HEK293 (cell line): ENCODE measurements around the gene EEFSEC.

Source experiments
- BCL11A ChIP-seq: fragments of 450-650 bp; formaldehyde crosslinking; IDR thresholded peaks from 2 replicates; pipeline ENCODE4 v1.5.1; 2016; ENCODE audit warnings: low read depth, missing biosample characterization, missing genetic modification characterization
- FEZF1 ChIP-seq: fragments of 450-650 bp; formaldehyde crosslinking; IDR thresholded peaks from 2 replicates; pipeline ENCODE4 v1.5.1; 2016; ENCODE audit warnings: missing biosample characterization, missing genetic modification characterization
- GLI4 ChIP-seq: fragments of 450-650 bp; formaldehyde crosslinking; IDR thresholded peaks from 2 replicates; pipeline ENCODE4 v1.5.1; 2016; ENCODE audit warnings: missing biosample characterization, missing genetic modification characterization
- HOXC10 ChIP-seq: sonication (generic); formaldehyde crosslinking; IDR thresholded peaks from 2 replicates; pipeline ENCODE4 v1.8.1; 2023; ENCODE audit warnings: mild to moderate bottlenecking, missing genetic modification reagents
- KLF16 ChIP-seq: fragments of 450-650 bp; formaldehyde crosslinking; IDR thresholded peaks from 2 replicates; pipeline ENCODE4 v1.5.1; 2017; ENCODE audit warnings: missing biosample characterization, missing genetic modification characterization
- KLF9 ChIP-seq: fragments of 450-650 bp; formaldehyde crosslinking; IDR thresholded peaks from 2 replicates; pipeline ENCODE4 v1.5.1; 2016; ENCODE audit warnings: missing biosample characterization, missing genetic modification characterization, low read depth
- MZF1 ChIP-seq: fragments of 450-650 bp; formaldehyde crosslinking; IDR thresholded peaks from 2 replicates; pipeline ENCODE4 v1.5.1; 2017; ENCODE audit warnings: missing biosample characterization, missing genetic modification characterization, borderline replicate concordance
- SP7 ChIP-seq: fragments of 450-650 bp; formaldehyde crosslinking; IDR thresholded peaks from 2 replicates; pipeline ENCODE4 v1.5.1; 2016; ENCODE audit warnings: missing biosample characterization, missing genetic modification characterization
- ZNF10 ChIP-seq: fragments of 450-650 bp; formaldehyde crosslinking; IDR thresholded peaks from 2 replicates; pipeline ENCODE4 v1.5.1; 2017; ENCODE audit warnings: missing biosample characterization, missing genetic modification characterization
- ZNF133 ChIP-seq: fragments of 450-650 bp; formaldehyde crosslinking; IDR thresholded peaks from 2 replicates; pipeline ENCODE4 v1.5.1; 2016; ENCODE audit warnings: missing biosample characterization, missing genetic modification characterization
- ZNF2 ChIP-seq: fragments of 450-650 bp; formaldehyde crosslinking; IDR thresholded peaks from 2 replicates; pipeline ENCODE4 v1.5.1; 2016; ENCODE audit warnings: missing biosample characterization, missing genetic modification characterization
- ZNF202 ChIP-seq: fragments of 450-650 bp; formaldehyde crosslinking; IDR thresholded peaks from 2 replicates; pipeline ENCODE4 v1.5.1; 2016; ENCODE audit warnings: missing biosample characterization, missing genetic modification characterization, borderline replicate concordance
- ZNF214 ChIP-seq: fragments of 450-650 bp; formaldehyde crosslinking; IDR thresholded peaks from 2 replicates; pipeline ENCODE4 v1.5.1; 2017; ENCODE audit warnings: missing biosample characterization, mild to moderate bottlenecking, missing genetic modification characterization, borderline replicate concordance
- ZNF280D ChIP-seq: fragments of 450-650 bp; formaldehyde crosslinking; IDR thresholded peaks from 2 replicates; pipeline ENCODE4 v1.5.1; 2016; ENCODE audit warnings: missing biosample characterization, missing genetic modification characterization
- ZNF302 ChIP-seq: fragments of 450-650 bp; formaldehyde crosslinking; IDR thresholded peaks from 2 replicates; pipeline ENCODE4 v1.5.1; 2016; ENCODE audit warnings: missing biosample characterization, missing genetic modification characterization, low read depth
- ZNF398 ChIP-seq: fragments of 450-650 bp; formaldehyde crosslinking; IDR thresholded peaks from 2 replicates; pipeline ENCODE4 v1.5.1; 2017; ENCODE audit warnings: missing biosample characterization, missing genetic modification characterization
- ZNF416 ChIP-seq: fragments of 450-650 bp; formaldehyde crosslinking; IDR thresholded peaks from 2 replicates; pipeline ENCODE4 v1.5.1; 2016; ENCODE audit warnings: missing biosample characterization, missing genetic modification characterization
- ZNF501 ChIP-seq: fragments of 450-650 bp; formaldehyde crosslinking; IDR thresholded peaks from 2 replicates; pipeline ENCODE4 v1.5.1; 2016; ENCODE audit warnings: missing biosample characterization, missing genetic modification characterization
- ZNF571 ChIP-seq: fragments of 450-650 bp; formaldehyde crosslinking; IDR thresholded peaks from 2 replicates; pipeline ENCODE4 v1.5.0; 2017; ENCODE audit warnings: missing biosample characterization, missing genetic modification characterization
- ZNF626 ChIP-seq: fragments of 450-650 bp; sonication (Bioruptor Pico); formaldehyde crosslinking; IDR thresholded peaks from 2 replicates; pipeline ENCODE4 v1.5.1; 2018; ENCODE audit warnings: missing biosample characterization, missing genetic modification characterization, inconsistent platforms
- ZNF747 ChIP-seq: fragments of 450-650 bp; formaldehyde crosslinking; IDR thresholded peaks from 2 replicates; pipeline ENCODE4 v1.5.1; 2016; ENCODE audit warnings: missing biosample characterization, missing genetic modification characterization
- ZNF785 ChIP-seq: fragments of 450-650 bp; formaldehyde crosslinking; IDR thresholded peaks from 2 replicates; pipeline ENCODE4 v1.5.1; 2016; ENCODE audit warnings: missing biosample characterization, missing genetic modification characterization
- ZNF843 ChIP-seq: fragments of 450-650 bp; formaldehyde crosslinking; IDR thresholded peaks from 2 replicates; pipeline ENCODE4 v1.5.1; 2016; ENCODE audit warnings: missing biosample characterization, missing genetic modification characterization
- ZSCAN30 ChIP-seq: fragments of 450-650 bp; IDR thresholded peaks from 2 replicates; pipeline ENCODE4 v1.5.1; 2018; ENCODE audit warnings: missing biosample characterization, mild to moderate bottlenecking, missing genetic modification characterization, moderate library complexity
- TF ChIP-seq, protein P1 (sequence below): fragments of 450-650 bp; formaldehyde crosslinking; IDR thresholded peaks from 2 replicates; pipeline ENCODE4 v1.5.1; 2017; ENCODE audit warnings: missing biosample characterization, mild to moderate bottlenecking, missing genetic modification characterization, moderate library complexity
- TF ChIP-seq, protein P2 (sequence below): sonication (generic); formaldehyde crosslinking; IDR thresholded peaks from 2 replicates; pipeline ENCODE4 v1.8.1; 2022; ENCODE audit warnings: mild to moderate bottlenecking, moderate library complexity, missing genetic modification reagents
- TF ChIP-seq, protein P3 (sequence below): fragments of 450-650 bp; formaldehyde crosslinking; IDR thresholded peaks from 2 replicates; pipeline ENCODE4 v1.5.1; 2016; ENCODE audit warnings: missing biosample characterization, missing genetic modification characterization
- TF ChIP-seq, protein P4 (sequence below): fragments of 450-650 bp; formaldehyde crosslinking; IDR thresholded peaks from 2 replicates; pipeline ENCODE4 v1.5.1; 2016; ENCODE audit warnings: missing biosample characterization, missing genetic modification characterization
- TF ChIP-seq, protein P5 (sequence below): fragments of 450-650 bp; formaldehyde crosslinking; IDR thresholded peaks from 2 replicates; pipeline ENCODE4 v1.5.1; 2016; ENCODE audit warnings: missing biosample characterization, missing genetic modification characterization, low read depth

EEFSEC gene

GRCh38 chr3:128382221-128382807, 229.0 kb downstream of the EEFSEC start (continued):
- TF ChIP-seq ZNF398 (tag by site-specific recombination) (peak; percentile 77), ZNF2 (tag by site-specific recombination) (no peak), HOXC10 (CRISPR knock-in tag) (no peak), ZNF10 (tag by site-specific recombination) (no peak), ZNF202 (tag by site-specific recombination) (no peak), ZSCAN30 (tag by site-specific recombination) (peak; percentile 63), ZNF214 (tag by site-specific recombination) (no peak), BCL11A (tag by site-specific recombination) (no peak), FEZF1 (tag by site-specific recombination) (peak; percentile 64), ZNF571 (no peak), ZNF747 (tag by site-specific recombination) (no peak), ZNF501 (tag by site-specific recombination) (no peak), ZNF302 (no peak), ZNF133 (tag by site-specific recombination) (no peak), ZNF785 (tag by site-specific recombination) (no peak), KLF16 (peak; percentile 55; the same call in 1 of the 2 replicates), ZNF280D (tag by site-specific recombination) (no peak), KLF9 (tag by site-specific recombination) (no peak), ZNF843 (peak; percentile 59; the same call in 1 of the 2 replicates), ZNF416 (no peak), SP7 (tag by site-specific recombination) (no peak), ZNF626 (tag by site-specific recombination) (no peak), MZF1 (tag by site-specific recombination) (no peak), GLI4 (tag by site-specific recombination) (no peak)
- TF ChIP-seq, protein P1, sequence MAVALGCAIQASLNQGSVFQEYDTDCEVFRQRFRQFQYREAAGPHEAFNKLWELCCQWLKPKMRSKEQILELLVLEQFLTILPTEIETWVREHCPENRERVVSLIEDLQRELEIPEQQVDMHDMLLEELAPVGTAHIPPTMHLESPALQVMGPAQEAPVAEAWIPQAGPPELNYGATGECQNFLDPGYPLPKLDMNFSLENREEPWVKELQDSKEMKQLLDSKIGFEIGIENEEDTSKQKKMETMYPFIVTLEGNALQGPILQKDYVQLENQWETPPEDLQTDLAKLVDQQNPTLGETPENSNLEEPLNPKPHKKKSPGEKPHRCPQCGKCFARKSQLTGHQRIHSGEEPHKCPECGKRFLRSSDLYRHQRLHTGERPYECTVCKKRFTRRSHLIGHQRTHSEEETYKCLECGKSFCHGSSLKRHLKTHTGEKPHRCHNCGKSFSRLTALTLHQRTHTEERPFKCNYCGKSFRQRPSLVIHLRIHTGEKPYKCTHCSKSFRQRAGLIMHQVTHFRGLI (tag by site-specific recombination) = peak; percentile 79; the same call in 1 of the 2 replicates
- TF ChIP-seq, protein P2, sequence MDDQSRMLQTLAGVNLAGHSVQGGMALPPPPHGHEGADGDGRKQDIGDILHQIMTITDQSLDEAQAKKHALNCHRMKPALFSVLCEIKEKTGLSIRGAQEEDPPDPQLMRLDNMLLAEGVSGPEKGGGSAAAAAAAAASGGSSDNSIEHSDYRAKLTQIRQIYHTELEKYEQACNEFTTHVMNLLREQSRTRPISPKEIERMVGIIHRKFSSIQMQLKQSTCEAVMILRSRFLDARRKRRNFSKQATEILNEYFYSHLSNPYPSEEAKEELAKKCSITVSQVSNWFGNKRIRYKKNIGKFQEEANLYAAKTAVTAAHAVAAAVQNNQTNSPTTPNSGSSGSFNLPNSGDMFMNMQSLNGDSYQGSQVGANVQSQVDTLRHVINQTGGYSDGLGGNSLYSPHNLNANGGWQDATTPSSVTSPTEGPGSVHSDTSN (CRISPR knock-in tag) = no peak
- TF ChIP-seq, protein P3, sequence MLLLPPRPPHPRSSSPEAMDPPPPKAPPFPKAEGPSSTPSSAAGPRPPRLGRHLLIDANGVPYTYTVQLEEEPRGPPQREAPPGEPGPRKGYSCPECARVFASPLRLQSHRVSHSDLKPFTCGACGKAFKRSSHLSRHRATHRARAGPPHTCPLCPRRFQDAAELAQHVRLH (tag by site-specific recombination) = no peak
- TF ChIP-seq, protein P4, sequence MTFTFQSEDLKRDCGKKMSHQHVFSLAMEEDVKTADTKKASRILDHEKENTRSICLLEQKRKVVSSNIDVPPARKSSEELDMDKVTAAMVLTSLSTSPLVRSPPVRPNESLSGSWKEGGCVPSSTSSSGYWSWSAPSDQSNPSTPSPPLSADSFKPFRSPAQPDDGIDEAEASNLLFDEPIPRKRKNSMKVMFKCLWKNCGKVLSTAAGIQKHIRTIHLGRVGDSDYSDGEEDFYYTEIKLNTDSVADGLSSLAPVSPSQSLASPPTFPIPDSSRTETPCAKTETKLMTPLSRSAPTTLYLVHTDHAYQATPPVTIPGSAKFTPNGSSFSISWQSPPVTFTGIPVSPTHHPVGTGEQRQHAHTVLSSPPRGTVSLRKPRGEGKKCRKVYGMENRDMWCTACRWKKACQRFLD = no peak
- TF ChIP-seq, protein P5, sequence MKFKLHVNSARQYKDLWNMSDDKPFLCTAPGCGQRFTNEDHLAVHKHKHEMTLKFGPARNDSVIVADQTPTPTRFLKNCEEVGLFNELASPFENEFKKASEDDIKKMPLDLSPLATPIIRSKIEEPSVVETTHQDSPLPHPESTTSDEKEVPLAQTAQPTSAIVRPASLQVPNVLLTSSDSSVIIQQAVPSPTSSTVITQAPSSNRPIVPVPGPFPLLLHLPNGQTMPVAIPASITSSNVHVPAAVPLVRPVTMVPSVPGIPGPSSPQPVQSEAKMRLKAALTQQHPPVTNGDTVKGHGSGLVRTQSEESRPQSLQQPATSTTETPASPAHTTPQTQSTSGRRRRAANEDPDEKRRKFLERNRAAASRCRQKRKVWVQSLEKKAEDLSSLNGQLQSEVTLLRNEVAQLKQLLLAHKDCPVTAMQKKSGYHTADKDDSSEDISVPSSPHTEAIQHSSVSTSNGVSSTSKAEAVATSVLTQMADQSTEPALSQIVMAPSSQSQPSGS (tag by site-specific recombination) = no peak
